Ammon's horn (tissue), 1 donor: Measurements from ENCODE around the gene TMEM11.

Experiments
- DNase-seq: peaks from one replicate; pipeline ENCODE4 v3.0.0-alpha.2; 2016; ENCODE audit warnings: low spot score

TMEM11 gene

DNA sequence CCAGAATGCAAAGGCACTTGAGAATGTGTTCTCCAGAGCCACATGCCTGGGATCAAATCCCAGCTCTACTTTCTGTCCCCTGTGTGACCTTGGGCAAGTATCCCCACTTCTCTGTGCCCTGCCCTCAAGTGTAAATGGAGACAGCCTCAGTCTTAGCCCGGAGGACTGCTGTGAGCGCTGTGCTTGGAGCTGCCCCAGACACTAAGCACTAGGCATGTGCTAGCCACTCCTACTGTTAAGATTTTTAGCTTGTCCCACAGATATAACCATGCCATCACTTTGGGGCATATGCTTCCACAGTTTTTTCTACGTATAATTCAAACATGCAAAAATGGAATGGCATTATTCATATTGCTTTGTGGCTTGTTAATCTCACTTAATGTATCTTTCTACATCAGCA is 29.4 kb downstream of the TMEM11 start:
- DNase-seq, result no peak

DNA sequence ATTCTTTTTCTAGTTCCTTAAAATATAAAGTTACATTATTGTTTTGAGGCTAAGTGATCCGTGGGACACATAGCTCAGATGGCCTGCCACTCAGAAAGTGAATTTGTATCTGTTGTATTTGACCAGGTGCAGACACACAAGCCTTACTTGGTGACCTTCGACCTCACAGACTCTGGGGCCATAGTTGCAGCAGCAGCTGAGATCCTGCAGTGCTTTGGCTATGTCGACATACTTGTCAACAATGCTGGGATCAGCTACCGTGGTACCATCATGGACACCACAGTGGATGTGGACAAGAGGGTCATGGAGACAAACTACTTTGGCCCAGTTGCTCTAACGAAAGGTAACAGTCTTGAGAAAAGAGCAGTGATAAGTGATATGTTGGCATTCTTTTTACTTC is 30.5 kb downstream of the TMEM11 start:
- no peak for DNase-seq

DNA sequence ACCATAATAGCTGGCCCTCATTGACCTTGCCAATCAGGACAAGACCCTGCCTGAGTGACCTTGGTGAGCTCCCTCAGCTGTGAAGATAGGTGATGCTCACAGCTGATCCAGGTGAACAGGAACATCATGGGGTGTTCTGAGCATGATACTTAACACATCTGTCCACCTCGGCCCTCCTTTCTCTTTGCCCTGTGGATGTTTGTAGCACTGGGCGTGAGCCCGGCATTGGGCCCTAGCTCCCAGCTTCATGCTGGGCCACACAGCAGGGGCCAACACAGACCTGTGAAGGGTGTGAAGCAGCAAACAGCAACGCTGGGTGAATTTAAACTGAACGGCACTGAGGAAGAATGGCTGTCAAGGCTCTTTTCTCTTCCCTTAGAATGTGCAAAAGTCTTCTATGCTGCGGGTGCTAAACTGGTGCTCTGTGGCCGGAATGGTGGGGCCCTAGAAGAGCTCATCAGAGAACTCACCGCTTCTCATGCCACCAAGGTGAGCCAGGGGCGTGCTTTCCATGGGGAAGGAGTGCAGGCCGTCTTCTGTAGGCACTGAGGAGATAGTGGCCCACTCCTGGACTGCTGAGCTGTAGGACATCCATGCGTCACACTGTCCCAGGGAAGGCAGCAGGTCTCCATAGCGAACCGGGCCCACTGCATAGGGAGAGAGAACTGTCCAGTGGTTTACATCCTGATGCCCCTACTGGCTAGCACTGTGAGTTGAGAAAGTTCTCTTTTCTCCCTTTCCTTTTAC is 35.9 kb downstream of the TMEM11 start:
- no peak for DNase-seq

GRCh38 chr17:21177401-21177800 is 36.6 kb downstream of the TMEM11 start:
- DNase-seq, result no peak

- DNase-seq, result no peak
Measured at GRCh38 chr17:21176773-21177395, 37.1 kb downstream of the TMEM11 start.

- no peak for DNase-seq
Measured at GRCh38 chr17:21174713-21175112, 39.2 kb downstream of the TMEM11 start.

DNA sequence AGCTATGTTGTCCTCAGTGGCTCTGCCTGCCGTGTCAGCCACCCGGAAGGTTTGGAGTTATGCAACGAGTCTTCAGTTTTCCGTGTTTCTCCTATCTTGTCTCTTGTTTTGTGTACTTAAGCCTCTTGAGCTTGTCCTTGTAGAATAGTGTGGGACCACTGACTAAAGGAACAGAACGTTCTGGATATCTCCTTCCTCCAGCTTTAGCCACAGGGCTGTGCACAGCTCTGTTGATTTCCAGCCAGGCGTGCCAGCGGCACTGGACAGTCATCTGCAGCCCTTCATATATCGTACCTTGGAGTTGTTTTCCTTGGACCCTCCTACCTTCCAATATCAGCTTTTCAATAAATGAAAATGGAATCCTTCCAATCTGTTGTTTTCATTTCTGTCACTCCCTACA is 39.8 kb downstream of the TMEM11 start:
- no peak for DNase-seq

DNA sequence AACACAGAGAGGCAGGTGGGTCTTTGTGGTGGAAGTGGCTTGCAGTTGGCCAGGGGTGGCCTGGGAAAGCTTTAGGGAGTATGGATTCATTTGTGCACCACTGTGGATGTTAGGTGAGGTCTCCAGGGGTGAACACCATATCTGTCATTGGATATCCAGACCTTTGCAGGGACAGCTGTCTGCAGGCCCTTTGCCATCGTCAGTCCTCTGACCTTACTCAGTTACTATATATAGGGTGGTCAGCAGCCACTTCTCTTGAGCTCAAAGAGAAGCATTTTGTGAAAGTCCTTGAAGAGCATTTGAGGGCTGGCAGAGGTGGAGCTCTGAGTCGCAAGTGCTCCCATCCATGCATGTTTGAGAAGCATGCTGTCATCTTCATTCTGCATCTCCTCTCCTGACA is 40.4 kb downstream of the TMEM11 start:
- DNase-seq, result no peak

DNA sequence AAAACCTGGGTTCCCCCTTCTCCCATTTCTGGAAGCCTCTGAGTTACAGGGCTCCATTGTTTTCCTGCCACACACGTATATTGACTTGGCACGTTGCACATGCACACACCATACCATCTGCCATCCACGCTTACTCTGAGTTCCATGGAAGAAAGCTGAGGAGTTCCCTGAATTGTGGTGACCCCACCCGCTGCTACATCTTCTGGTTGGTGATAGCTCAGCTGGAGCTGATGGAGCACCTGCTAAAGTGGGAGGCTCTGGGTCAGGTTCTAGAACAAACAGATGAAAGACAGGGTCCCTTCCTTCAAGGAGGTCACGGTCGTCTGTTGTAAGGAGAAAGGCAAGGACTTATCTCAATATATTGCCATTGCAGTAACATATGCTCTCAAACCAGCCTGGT is 41.1 kb downstream of the TMEM11 start:
- no peak for DNase-seq

DNA sequence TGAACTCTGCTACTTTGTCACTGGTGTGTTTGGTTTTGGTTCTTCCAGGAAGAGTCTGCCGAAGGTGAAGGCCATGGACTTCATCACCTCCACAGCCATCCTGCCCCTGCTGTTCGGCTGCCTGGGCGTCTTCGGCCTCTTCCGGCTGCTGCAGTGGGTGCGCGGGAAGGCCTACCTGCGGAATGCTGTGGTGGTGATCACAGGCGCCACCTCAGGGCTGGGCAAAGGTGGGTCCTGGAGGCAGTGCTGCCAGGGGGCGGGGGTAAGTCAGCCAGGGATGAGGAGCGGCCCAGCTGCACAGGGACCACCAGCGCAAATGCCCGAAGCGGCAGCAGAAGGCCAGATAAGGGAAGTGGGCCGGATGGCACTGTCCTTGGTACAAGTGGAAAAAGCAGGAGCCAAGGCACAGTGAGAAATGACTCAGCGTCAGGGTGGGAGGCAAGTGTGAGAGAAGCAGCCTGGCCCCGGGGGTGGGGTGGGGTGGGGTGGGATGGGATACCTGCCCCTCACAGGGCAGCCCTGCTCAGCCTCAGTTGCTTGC is 41.9 kb downstream of the TMEM11 start:
- no peak for DNase-seq

DNA sequence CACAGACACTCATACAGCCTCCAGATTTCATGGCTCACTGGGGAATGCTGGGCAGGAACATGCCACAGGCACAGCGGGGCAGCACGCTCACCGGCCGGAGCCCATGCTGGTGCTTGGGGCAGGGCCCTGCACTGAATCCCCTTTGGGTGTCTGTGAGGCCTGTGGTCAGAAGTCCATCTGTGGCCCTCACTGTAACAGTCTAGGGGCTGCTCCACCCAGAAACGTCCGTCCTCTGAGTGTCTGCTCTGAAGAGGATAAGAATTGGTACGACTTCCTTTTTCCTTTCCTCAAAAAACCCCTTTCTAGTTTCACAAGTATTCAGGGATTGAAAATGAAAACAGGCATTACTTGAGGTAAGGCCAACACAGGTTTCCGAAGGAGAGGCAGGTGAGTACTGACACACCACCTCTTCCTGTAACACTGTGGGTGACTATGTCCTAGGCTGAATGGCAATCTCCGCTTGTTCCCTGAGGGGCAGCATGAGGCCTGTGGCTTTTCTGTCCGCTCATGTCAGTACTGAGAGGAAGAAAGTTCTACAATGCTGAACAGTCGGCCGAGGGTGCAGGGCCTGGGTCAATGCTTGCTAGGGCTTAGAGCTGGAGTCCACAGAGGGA is 42.5 kb downstream of the TMEM11 start:
- no peak for DNase-seq

DNA sequence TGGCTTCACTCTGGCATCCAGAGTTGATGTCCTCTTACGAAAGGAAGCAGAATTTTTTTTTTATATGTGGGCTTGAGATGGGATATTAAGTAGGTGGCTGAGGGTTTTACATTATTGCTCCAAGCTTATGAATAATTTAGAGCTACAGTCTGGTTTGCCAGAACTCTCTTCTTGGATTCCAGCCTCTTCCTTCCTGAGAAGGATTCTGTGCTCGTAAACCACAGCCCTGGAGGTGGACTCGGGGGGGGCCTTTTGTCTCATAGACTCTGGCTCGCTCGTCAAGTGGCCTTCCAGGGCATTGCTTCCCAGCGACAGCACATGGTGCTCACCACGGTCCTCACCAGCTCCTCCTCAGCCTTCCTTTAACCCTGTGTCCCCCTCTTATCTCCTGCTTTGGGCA is 43.2 kb downstream of the TMEM11 start:
- no peak for DNase-seq

GRCh38 chr17:21169496-21169895 is 44.5 kb downstream of the TMEM11 start:
- DNase-seq, result no peak

GRCh38 chr17:21168555-21168865 is 45.5 kb downstream of the TMEM11 start:
- DNase-seq, result no peak

GRCh38 chr17:21167303-21167702 is 46.7 kb downstream of the TMEM11 start:
- DNase-seq, result no peak

DNA sequence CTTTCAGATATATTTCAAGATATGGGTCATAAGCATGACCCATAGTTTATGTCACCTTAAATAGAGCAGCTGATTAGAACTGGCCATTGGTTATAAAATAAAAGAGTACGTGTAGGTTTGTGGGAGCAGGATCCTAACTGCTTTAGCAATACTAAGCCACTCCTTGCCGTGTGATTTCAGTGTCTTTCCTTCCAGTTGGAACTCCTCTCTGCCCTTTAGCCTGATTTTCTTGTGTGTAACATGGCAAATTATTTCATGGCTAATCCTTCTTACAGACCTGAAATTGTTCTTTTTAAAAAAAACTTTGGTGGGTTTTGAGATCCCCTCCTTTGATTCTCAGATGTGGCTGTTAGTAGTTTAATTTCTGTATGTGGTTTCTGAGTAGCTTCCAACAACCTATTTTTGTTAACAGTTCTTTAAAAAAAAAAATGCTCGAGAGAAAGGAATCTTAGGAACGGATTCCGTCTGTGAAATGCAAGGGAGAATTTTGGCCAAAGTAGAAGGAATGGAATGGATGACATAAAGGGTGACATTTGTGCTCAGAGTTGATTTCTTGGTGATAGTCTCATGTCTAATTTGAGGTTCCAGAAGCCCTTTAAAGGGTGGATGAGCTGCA is 47.3 kb downstream of the TMEM11 start:
- DNase-seq, result no peak

GRCh38 chr17:21165922-21166594 is 47.9 kb downstream of the TMEM11 start:
- DNase-seq, result no peak

GRCh38 chr17:21164620-21165019 is 49.3 kb downstream of the TMEM11 start:
- DNase-seq, result no peak

DNA sequence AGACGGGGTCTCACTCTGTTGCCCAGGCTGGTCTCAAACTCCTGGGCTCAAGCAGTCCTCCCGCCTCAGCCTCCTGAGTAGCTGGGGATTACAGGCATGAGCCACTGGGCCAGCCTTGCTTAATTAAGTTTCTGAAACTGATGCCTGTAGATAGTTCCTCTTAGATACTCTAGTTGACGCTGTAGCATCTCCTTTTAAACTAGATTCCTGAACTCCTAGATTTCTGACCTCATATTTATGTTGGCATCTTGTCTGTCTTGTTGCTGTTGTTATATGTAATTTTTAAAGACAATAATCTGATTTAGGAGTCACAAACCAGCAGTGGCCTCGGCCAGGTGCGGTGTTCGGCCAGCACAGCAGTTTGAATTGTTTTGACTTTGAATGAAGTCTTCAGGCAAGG is 49.7 kb downstream of the TMEM11 start:
- no peak for DNase-seq

DNA sequence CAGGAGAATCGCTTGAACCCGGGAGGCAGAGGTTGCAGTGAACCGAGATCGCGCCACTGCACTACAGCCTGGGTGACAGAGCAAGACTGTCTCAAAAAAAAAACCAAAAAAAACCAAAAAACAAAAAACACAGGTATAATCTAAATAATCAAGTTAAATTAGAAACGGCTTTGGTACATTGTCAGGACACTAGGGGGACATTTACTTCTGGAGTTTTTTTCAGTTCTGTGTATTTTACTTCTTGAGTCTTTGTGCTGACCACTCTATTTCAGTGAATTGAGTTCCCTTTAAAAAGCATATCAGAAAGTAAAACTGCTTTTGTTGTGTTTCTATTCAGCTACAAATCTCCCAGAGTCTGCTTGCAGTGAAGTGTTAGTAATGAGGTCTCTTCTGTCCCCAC is 50.9 kb downstream of the TMEM11 start:
- DNase-seq, result no peak

DNA sequence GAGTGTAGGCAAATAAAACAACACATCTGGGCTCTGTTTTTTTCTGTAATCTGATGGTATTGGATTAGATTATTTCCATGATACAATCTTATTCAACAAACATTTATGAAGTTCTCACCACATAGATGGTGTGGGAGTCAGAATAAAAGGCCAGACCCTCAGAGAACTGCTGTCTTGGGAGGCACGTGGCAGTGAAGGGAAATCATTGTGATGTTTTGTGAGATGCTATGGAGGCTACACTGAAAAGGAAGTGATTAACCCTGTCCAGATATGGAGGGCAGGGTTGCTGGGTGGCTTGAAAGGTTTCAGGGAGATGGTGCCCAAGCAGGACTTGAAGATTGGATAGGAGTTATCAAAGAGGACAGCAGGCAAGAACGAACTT is 51.6 kb downstream of the TMEM11 start:
- DNase-seq, result no peak
